ENCODE results near the gene BRI3.

Gene BRI3

GRCh38 chr7:98296833-98297232, 15.3 kb downstream of the BRI3 start:
- DNase-seq (ENCODE audit: low read depth, low spot score) = no peak
- no peak for TF ChIP-seq CTCF (IDR thresholded peaks at IDR 0.05; ENCODE audit: low read depth, low read length)
- in situ Hi-C loops (cut with HindIII; ENCODE audit: low sequenced_read_pairs) = no loop called here
- no peak overlapping the region for H3K4me3 ChIP-seq (ENCODE audit: low read depth, low read length)

- no peak for TF ChIP-seq CTCF (IDR thresholded peaks at IDR 0.05; ENCODE audit: low read depth, low read length)
- in situ Hi-C loops (cut with HindIII; ENCODE audit: low sequenced_read_pairs) = no loop called here
- no peak overlapping the region for H3K4me3 ChIP-seq (ENCODE audit: low read depth, low read length)
- no peak for DNase-seq (ENCODE audit: low read depth, low spot score)
These were observed 16.3 kb downstream of the BRI3 start for GRCh38 chr7:98297626-98298286.

GRCh38 chr7:98300595-98301372, 19.3 kb downstream of the BRI3 start:
- H3K4me3 ChIP-seq (ENCODE audit: low read depth, low read length) = no peak overlapping the region
- no peak for DNase-seq (ENCODE audit: low read depth, low spot score)
- in situ Hi-C loops (cut with HindIII; ENCODE audit: low sequenced_read_pairs) = no loop called here
- no peak for TF ChIP-seq CTCF (IDR thresholded peaks at IDR 0.05; ENCODE audit: low read depth, low read length)

GRCh38 chr7:98301693-98302470, 20.4 kb downstream of the BRI3 start:
- DNase-seq (ENCODE audit: low read depth, low spot score) = no peak
- in situ Hi-C loops (cut with HindIII; ENCODE audit: low sequenced_read_pairs) = no loop called here
- H3K4me3 ChIP-seq (ENCODE audit: low read depth, low read length) = no peak overlapping the region
- TF ChIP-seq CTCF (IDR thresholded peaks at IDR 0.05; ENCODE audit: low read depth, low read length) = no peak

GRCh38 chr7:98303176-98303865, 21.8 kb downstream of the BRI3 start:
- in situ Hi-C loops (cut with HindIII; ENCODE audit: low sequenced_read_pairs) = no loop called here
- TF ChIP-seq CTCF (IDR thresholded peaks at IDR 0.05; ENCODE audit: low read depth, low read length) = no peak
- no peak overlapping the region for H3K4me3 ChIP-seq (ENCODE audit: low read depth, low read length)
- DNase-seq (ENCODE audit: low read depth, low spot score) = no peak

GRCh38 chr7:98303906-98304305, 22.4 kb downstream of the BRI3 start:
- no peak for DNase-seq (ENCODE audit: low read depth, low spot score)
- H3K4me3 ChIP-seq (ENCODE audit: low read depth, low read length) = no peak overlapping the region
- TF ChIP-seq CTCF (IDR thresholded peaks at IDR 0.05; ENCODE audit: low read depth, low read length) = no peak
- in situ Hi-C loops (cut with HindIII; ENCODE audit: low sequenced_read_pairs) = no loop called here

Data from astrocyte of the spinal cord (primary cell).